HCT116 (cell line): ENCODE measurements around the gene TSPAN13. TPM values are rescaled to one million over a fixed set of nuclear protein-coding genes. Genes with fewer than 3 reads are reported as not detected.

Experiments
- ATAC-seq: fragments of 200-7000 bp; cut with Tn5 transposase; 2 replicates; pipeline ENCODE4 v1.9.1; 2020; ENCODE audit warnings: mild to moderate bottlenecking, moderate library complexity
- BruUV-seq: library from RNA; stranded (reverse); fragments of 400-500 nt; replicated peaks from 2 replicates; lab custom pipeline; 2021; lab: Mats Ljungman, UMichigan
- CTCF ChIA-PET: fragments of 300-600 bp; sonication (Branson Sonifier 250); formaldehyde crosslinking; loops from one replicate; lab custom pipeline; 2021; ENCODE audit warnings: antibody characterized with exemption; lab: Charles Lee
- POLR2A ChIA-PET: fragments of 300-600, 350-600 bp; sonication (Branson Sonifier 250); formaldehyde crosslinking; loops from one replicate; lab custom pipeline; 2021; ENCODE audit warnings: antibody characterized with exemption; lab: Charles Lee
- RAD21 ChIA-PET, 2 experiments: fragments of 300-600 bp; sonication (Branson Sonifier 250); formaldehyde crosslinking; loops; one replicate each; lab custom pipeline; 2023; ENCODE audit warnings: low total read pairs in 2 of 2; ENCODE audit not compliant: uncharacterized antibody in 2 of 2, unreplicated experiment in 2 of 2, low non-redundant PET in 1 of 2; lab: Charles Lee
- DNase-seq: peaks from one replicate; pipeline ENCODE4 v3.0.0-alpha.2; 2010; ENCODE audit warnings: low read depth, low spot score
- H2AFZ ChIP-seq: fragments of 200-600 bp; shearing (Covaris generic), sonication (generic); 2 replicates; pipeline ENCODE4 v1.6.1; 2017; ENCODE audit warnings: low read depth, mixed run types, mixed read lengths, antibody characterized with exemption, low read length; ENCODE audit not compliant: poor library complexity, severe bottlenecking
- H3K27ac ChIP-seq: 2 replicates; pipeline ENCODE4 v1.5.1; 2012; ENCODE audit warnings: low read depth, low read length
- H3K27me3 ChIP-seq: fragments of 200-600 bp; sonication (generic); 2 replicates; pipeline ENCODE4 v1.6.1; 2016; ENCODE audit warnings: mixed run types, low read length, mixed read lengths; ENCODE audit not compliant: insufficient read depth
- H3K36me3 ChIP-seq, 2 experiments: fragments of 200-500 bp in 1 of 2; fragments of 200-600 bp in 1 of 2; sonication (Bioruptor generic) in 1 of 2; sonication (generic) in 1 of 2; 2 replicates each; pipeline versions ENCODE4 v1.5.1 to v1.6.1; 2014 to 2016; ENCODE audit warnings: low read length in 2 of 2, inconsistent platforms in 1 of 2, mixed read lengths in 1 of 2, mixed run types in 1 of 2; ENCODE audit not compliant: insufficient read depth in 2 of 2, control insufficient read depth in 1 of 2
- H3K4me1 ChIP-seq, 2 experiments: fragments of 200-600 bp in 1 of 2; sonication (generic) in 1 of 2; 2 replicates each; pipeline versions ENCODE4 v1.5.1 to v1.6.1; 2012 to 2017; ENCODE audit warnings: low read length in 2 of 2, inconsistent platforms in 1 of 2, mild to moderate bottlenecking in 1 of 2, mixed read lengths in 1 of 2, mixed run types in 1 of 2, moderate library complexity in 1 of 2; ENCODE audit not compliant: insufficient read depth in 2 of 2, control insufficient read depth in 1 of 2
- H3K4me2 ChIP-seq: fragments of 200-600 bp; sonication (generic); 2 replicates; pipeline ENCODE4 v1.6.1; 2017; ENCODE audit warnings: mixed run types, low read length, mixed read lengths
- H3K4me3 ChIP-seq, 2 experiments: fragments of 200-600 bp in 1 of 2; sonication (generic) in 1 of 2; replicated peaks in 1 of 2; 2 replicates each; pipeline ENCODE4 v1.5.1; 2011 to 2016; ENCODE audit warnings: low read length in 2 of 2, control low read depth in 1 of 2, low read depth in 1 of 2, mild to moderate bottlenecking in 1 of 2, mixed read lengths in 1 of 2, mixed run types in 1 of 2
- H3K79me2 ChIP-seq: fragments of 200-600 bp; sonication (generic); 2 replicates; pipeline ENCODE4 v1.6.1; 2017; ENCODE audit warnings: mild to moderate bottlenecking, mixed run types, low read length, moderate library complexity, mixed read lengths; ENCODE audit not compliant: insufficient read depth
- H3K9ac ChIP-seq: fragments of 200-600 bp; sonication (generic); 2 replicates; pipeline ENCODE4 v1.6.1; 2016; ENCODE audit warnings: low read length, mixed read lengths
- H3K9me2 ChIP-seq: fragments of 200-600 bp; sonication (generic), shearing (Covaris generic); 2 replicates; pipeline ENCODE4 v1.6.1; 2017; ENCODE audit warnings: mixed run types, mild to moderate bottlenecking, moderate library complexity; ENCODE audit not compliant: insufficient read depth
- H3K9me3 ChIP-seq, 2 experiments: fragments of 200-500 bp in 1 of 2; fragments of 200-600 bp in 1 of 2; sonication (Bioruptor generic) in 1 of 2; sonication (generic) in 1 of 2; 2 replicates each; pipeline ENCODE4 v1.6.1; 2014 to 2017; ENCODE audit warnings: low read length in 2 of 2, mixed read lengths in 2 of 2, inconsistent platforms in 1 of 2, low read depth in 1 of 2, mild to moderate bottlenecking in 1 of 2, mixed run types in 1 of 2, moderate library complexity in 1 of 2; ENCODE audit not compliant: control insufficient read depth in 1 of 2, insufficient read depth in 1 of 2
- H4K20me1 ChIP-seq: fragments of 200-600 bp; sonication (generic), shearing (Covaris generic); 2 replicates; pipeline ENCODE4 v1.6.1; 2017; ENCODE audit warnings: mixed run types, mild to moderate bottlenecking, moderate library complexity; ENCODE audit not compliant: insufficient read depth
- CBX3 ChIP-seq: IDR thresholded peaks from 2 replicates; pipeline ENCODE4 v1.6.1; 2012; ENCODE audit warnings: low read depth
- CEBPB ChIP-seq: IDR thresholded peaks from 2 replicates; pipeline ENCODE4 v1.6.1; 2012; ENCODE audit warnings: low read depth
- EGR1 ChIP-seq: IDR thresholded peaks from 2 replicates; pipeline ENCODE4 v1.6.1; 2012; ENCODE audit warnings: low read depth
- EZH2phosphoT487 ChIP-seq: fragments of 200-600 bp; IDR thresholded peaks from 2 replicates; pipeline ENCODE4 v1.6.1; 2018; ENCODE audit warnings: antibody characterized with exemption, borderline replicate concordance
- FOSL1 ChIP-seq: IDR thresholded peaks from 2 replicates; pipeline ENCODE4 v1.6.1; 2012; ENCODE audit warnings: low read depth
- JUND ChIP-seq: IDR thresholded peaks from 2 replicates; pipeline ENCODE4 v1.6.1; 2012
- POLR2A ChIP-seq: IDR thresholded peaks from 2 replicates; pipeline ENCODE4 v1.7.0; 2011; ENCODE audit warnings: borderline replicate concordance; ENCODE audit not compliant: insufficient read depth, insufficient read length; ENCODE audit errors: extremely low read depth
- POLR2AphosphoS5 ChIP-seq: IDR thresholded peaks from 2 replicates; pipeline ENCODE4 v1.6.1; 2011; ENCODE audit warnings: mild to moderate bottlenecking, low read depth, low read length, moderate library complexity
- RAD21 ChIP-seq: IDR thresholded peaks from 2 replicates; pipeline ENCODE4 v1.6.1; 2012; ENCODE audit warnings: low read depth, mild to moderate bottlenecking
- SIN3A ChIP-seq: IDR thresholded peaks from 2 replicates; pipeline ENCODE4 v1.6.1; 2012; ENCODE audit warnings: low read depth
- SP1 ChIP-seq: IDR thresholded peaks from 2 replicates; pipeline ENCODE4 v1.6.1; 2012; ENCODE audit warnings: low read depth
- SRF ChIP-seq: IDR thresholded peaks from 2 replicates; pipeline ENCODE4 v1.6.1; 2012; ENCODE audit warnings: low read depth
- TCF7L2 ChIP-seq: IDR thresholded peaks from 2 replicates; pipeline ENCODE4 v1.7.0; 2011; ENCODE audit warnings: borderline replicate concordance, inconsistent platforms; ENCODE audit not compliant: insufficient read depth, insufficient read length; ENCODE audit errors: extremely low read depth
- YY1 ChIP-seq: IDR thresholded peaks from 2 replicates; pipeline ENCODE4 v1.6.1; 2011; ENCODE audit warnings: low read length, low read depth, moderate library complexity, mild to moderate bottlenecking; ENCODE audit not compliant: insufficient replicate concordance; ENCODE audit errors: extremely low read depth
- ZFX ChIP-seq: fragments of 450-650 bp; IDR thresholded peaks from 2 replicates; pipeline ENCODE4 v1.6.1; 2017
- ZNF274 ChIP-seq: fragments of 200-500 bp; sonication (Bioruptor generic); IDR thresholded peaks from 2 replicates; pipeline ENCODE4 v1.6.1; 2014; ENCODE audit warnings: mild to moderate bottlenecking, low read depth, low read length, inconsistent platforms
- intact Hi-C: fragments of 100-400 bp; cut with micrococcal nuclease; formaldehyde crosslinking; loops from 2 replicates; pipeline ENCODE4 v1.10.0; 2022
- total RNA-seq: library from RNA; stranded (reverse); gene quantifications from one replicate; pipeline ENCODE4 v1.2.1, GENCODE V29; 2021; ENCODE audit not compliant: unreplicated experiment
- TF ChIP-seq, protein P1 (sequence below), 3 experiments: fragments of 200-600 bp in 1 of 3; sonication (generic) in 1 of 3; IDR thresholded peaks in 2 of 3; conservative IDR thresholded peaks in 1 of 3; 2 replicates each; pipeline ENCODE4 v1.5.1; 2012 to 2017; ENCODE audit warnings: low read depth in 2 of 3, low read length in 2 of 3, antibody characterized with exemption in 1 of 3, borderline replicate concordance in 1 of 3, control low read depth in 1 of 3, mild to moderate bottlenecking in 1 of 3, mixed read lengths in 1 of 3, mixed run types in 1 of 3, moderate library complexity in 1 of 3; ENCODE audit not compliant: insufficient read depth in 1 of 3
- TF ChIP-seq, protein P2 (sequence below): IDR thresholded peaks from 2 replicates; pipeline ENCODE4 v1.6.1; 2012
- TF ChIP-seq, protein P3 (sequence below): IDR thresholded peaks from 2 replicates; pipeline ENCODE4 v1.6.1; 2011; ENCODE audit warnings: mild to moderate bottlenecking, low read length, moderate library complexity; ENCODE audit not compliant: insufficient replicate concordance; ENCODE audit errors: extremely low read depth
- TF ChIP-seq, protein P4 (sequence below): IDR thresholded peaks from 2 replicates; pipeline ENCODE4 v1.6.1; 2012; ENCODE audit warnings: low read depth

Gene TSPAN13
- total RNA-seq, 1 experiment from 2014 or later, result 18.5 TPM

DNA sequence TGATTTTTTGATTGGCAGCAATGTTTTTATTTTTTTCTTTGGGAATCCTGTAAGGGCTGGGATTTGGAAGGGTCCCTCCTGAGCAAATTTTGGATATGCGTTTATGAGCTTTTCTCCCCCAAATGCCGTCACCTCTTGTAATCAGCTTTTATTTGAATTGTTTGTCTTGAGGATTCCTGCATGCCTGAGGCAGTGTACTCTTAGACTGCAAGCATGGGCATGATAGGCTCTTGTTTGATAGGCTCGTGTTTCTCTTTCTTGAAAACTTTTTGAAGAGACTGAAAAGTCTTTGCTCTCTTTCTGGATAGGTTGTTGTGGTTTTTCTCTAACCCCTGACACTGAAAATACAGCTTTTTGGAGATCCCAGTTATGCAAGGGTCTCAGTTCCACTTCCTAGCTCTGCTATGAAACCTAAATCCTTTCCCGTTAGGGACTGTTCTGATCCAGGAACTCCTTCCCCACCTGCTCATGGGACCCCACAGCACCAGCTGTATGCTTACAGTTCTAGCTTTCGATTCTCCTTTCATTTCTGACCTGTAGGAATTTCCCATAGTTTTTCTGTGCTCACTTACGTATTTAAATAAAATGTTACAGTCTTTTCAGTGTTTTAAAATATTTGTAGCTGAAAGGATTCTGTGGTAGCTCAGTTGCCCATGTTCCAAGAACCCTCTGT lies 17.2 kb downstream of the TSPAN13 start:
- Histone ChIP-seq H3K9me2 (no peaks in the 10 kb centered on the region), H3K4me3 (no peak overlapping the region), H3K9ac (no peak overlapping the region), H3K36me3 (no peaks in the 10 kb centered on the region), H3K4me1 (no peaks in the 10 kb centered on the region), H2AFZ (no peak overlapping the region), H3K4me2 (no peak overlapping the region), H3K9me3 (no peaks in the 10 kb centered on the region), H3K79me2 (no peaks in the 10 kb centered on the region), H4K20me1 (no peaks in the 10 kb centered on the region), H3K27ac (no peak overlapping the region), H3K27me3 (no peaks in the 10 kb centered on the region)
- DNase-seq (no peak), ATAC-seq (no peak)
- ChIA-PET RAD21 (no interaction called here), POLR2A (no interaction called here), CTCF (no interaction called here)
- no TSS peak for BruUV-seq
- no peak for TF ChIP-seq CBX3
- TF ChIP-seq EZH2phosphoT487, result no peak
- no peak for TF ChIP-seq TCF7L2
- TF ChIP-seq SRF, result no peak
- TF ChIP-seq, protein P1, sequence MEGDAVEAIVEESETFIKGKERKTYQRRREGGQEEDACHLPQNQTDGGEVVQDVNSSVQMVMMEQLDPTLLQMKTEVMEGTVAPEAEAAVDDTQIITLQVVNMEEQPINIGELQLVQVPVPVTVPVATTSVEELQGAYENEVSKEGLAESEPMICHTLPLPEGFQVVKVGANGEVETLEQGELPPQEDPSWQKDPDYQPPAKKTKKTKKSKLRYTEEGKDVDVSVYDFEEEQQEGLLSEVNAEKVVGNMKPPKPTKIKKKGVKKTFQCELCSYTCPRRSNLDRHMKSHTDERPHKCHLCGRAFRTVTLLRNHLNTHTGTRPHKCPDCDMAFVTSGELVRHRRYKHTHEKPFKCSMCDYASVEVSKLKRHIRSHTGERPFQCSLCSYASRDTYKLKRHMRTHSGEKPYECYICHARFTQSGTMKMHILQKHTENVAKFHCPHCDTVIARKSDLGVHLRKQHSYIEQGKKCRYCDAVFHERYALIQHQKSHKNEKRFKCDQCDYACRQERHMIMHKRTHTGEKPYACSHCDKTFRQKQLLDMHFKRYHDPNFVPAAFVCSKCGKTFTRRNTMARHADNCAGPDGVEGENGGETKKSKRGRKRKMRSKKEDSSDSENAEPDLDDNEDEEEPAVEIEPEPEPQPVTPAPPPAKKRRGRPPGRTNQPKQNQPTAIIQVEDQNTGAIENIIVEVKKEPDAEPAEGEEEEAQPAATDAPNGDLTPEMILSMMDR (IDR thresholded peaks at IDR 0.05 in 2 of 3, conservative IDR thresholded peaks at IDR 0.05 in 1 of 3; ENCODE audit: borderline replicate concordance in 1 of 3, insufficient read depth in 1 of 3, low read depth in 2 of 3, low read length in 2 of 3), result no peak
- TF ChIP-seq ZNF274, result no peak
- no peak for TF ChIP-seq JUND
- no peak for TF ChIP-seq POLR2A
- no peak for TF ChIP-seq SP1
- no peak for TF ChIP-seq CEBPB
- no peak for TF ChIP-seq SIN3A
- TF ChIP-seq, protein P2, sequence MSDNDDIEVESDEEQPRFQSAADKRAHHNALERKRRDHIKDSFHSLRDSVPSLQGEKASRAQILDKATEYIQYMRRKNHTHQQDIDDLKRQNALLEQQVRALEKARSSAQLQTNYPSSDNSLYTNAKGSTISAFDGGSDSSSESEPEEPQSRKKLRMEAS, result no peak
- TF ChIP-seq YY1, result no peak
- TF ChIP-seq, protein P3, sequence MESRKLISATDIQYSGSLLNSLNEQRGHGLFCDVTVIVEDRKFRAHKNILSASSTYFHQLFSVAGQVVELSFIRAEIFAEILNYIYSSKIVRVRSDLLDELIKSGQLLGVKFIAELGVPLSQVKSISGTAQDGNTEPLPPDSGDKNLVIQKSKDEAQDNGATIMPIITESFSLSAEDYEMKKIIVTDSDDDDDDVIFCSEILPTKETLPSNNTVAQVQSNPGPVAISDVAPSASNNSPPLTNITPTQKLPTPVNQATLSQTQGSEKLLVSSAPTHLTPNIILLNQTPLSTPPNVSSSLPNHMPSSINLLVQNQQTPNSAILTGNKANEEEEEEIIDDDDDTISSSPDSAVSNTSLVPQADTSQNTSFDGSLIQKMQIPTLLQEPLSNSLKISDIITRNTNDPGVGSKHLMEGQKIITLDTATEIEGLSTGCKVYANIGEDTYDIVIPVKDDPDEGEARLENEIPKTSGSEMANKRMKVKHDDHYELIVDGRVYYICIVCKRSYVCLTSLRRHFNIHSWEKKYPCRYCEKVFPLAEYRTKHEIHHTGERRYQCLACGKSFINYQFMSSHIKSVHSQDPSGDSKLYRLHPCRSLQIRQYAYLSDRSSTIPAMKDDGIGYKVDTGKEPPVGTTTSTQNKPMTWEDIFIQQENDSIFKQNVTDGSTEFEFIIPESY, result no peak
- TF ChIP-seq, protein P4, sequence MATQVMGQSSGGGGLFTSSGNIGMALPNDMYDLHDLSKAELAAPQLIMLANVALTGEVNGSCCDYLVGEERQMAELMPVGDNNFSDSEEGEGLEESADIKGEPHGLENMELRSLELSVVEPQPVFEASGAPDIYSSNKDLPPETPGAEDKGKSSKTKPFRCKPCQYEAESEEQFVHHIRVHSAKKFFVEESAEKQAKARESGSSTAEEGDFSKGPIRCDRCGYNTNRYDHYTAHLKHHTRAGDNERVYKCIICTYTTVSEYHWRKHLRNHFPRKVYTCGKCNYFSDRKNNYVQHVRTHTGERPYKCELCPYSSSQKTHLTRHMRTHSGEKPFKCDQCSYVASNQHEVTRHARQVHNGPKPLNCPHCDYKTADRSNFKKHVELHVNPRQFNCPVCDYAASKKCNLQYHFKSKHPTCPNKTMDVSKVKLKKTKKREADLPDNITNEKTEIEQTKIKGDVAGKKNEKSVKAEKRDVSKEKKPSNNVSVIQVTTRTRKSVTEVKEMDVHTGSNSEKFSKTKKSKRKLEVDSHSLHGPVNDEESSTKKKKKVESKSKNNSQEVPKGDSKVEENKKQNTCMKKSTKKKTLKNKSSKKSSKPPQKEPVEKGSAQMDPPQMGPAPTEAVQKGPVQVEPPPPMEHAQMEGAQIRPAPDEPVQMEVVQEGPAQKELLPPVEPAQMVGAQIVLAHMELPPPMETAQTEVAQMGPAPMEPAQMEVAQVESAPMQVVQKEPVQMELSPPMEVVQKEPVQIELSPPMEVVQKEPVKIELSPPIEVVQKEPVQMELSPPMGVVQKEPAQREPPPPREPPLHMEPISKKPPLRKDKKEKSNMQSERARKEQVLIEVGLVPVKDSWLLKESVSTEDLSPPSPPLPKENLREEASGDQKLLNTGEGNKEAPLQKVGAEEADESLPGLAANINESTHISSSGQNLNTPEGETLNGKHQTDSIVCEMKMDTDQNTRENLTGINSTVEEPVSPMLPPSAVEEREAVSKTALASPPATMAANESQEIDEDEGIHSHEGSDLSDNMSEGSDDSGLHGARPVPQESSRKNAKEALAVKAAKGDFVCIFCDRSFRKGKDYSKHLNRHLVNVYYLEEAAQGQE, result no peak
- no peak for TF ChIP-seq EGR1
- TF ChIP-seq POLR2AphosphoS5, result no peak
- TF ChIP-seq RAD21, result no peak
- TF ChIP-seq ZFX, result no peak
- TF ChIP-seq FOSL1, result no peak
- intact Hi-C loops, result no loop called here
